Activated CD4-positive, alpha-beta T cell treated with anti-CD3 and anti-CD28 coated beads, Interleukin-2, amount 50 U/mL, for 48 hours (primary cell): Measurements from ENCODE around the gene KRT85.

Experiments
- DNase-seq, 2 experiments: peaks; one replicate each; pipeline ENCODE4 v3.0.0-alpha.2; 2020

The KRT85 gene

DNA sequence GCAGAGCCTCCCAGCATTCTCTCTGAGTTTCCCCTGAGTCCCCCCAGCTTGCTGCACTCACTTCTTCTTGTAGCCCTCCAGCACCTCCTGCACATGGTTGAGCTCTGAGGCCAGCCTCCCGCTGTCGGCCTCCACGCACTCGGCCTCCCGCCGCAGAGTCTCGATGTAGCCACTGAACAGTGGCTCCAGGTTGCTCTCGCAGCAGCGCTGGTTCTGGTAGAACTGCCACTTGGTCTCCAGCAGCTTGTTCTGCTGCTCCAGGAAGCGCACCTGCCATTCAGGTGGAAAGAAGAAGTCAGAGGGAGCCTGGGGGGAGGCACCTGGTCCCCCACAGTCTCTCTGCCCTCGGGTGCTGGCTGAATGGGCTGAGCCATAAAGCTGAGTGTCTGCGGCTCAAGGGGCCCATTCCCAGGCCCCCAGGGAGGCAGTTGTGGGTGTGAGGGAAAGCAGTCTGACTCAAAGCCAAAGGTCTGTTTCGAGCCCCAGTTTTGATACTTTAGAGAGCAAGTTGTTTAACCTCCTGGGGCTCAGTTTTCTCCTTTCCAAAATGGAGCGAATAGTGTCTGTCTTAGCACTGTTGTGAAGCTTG lies 2.3 kb downstream of the KRT85 start:
- no peak for DNase-seq

DNA sequence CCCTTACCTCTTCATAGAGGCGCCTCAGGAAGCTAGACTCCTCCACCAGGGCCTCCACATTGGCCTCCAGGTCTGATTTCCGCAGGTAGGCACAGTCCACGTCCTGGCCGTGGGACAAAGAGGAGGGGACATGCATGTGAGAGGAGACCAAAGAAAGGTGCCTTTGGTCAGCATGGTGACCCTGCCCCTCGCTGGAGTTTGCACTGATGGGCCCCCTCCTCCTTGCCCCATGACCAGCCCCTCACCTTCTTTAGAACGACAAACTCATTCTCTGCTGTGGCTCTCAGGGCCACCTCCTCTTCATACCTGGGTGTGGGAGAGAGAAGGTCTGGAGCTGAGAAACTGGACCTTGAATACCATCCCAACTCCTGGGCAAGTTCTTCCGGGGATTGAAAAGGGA lies 3.2 kb downstream of the KRT85 start:
- no peak for DNase-seq

- no peak for DNase-seq
These were observed 4.1 kb downstream of the KRT85 start for GRCh38 chr12:52363111-52363679.

GRCh38 chr12:52362118-52362726 lies 5.1 kb downstream of the KRT85 start:
- DNase-seq: peak in 1 of 2 experiments; percentile 11

GRCh38 chr12:52361553-52361952 lies 5.7 kb downstream of the KRT85 start:
- DNase-seq: no peak

GRCh38 chr12:52360663-52361271 lies 6.5 kb downstream of the KRT85 start:
- no peak for DNase-seq

GRCh38 chr12:52360106-52360662 lies 7.1 kb downstream of the KRT85 start:
- no peak for DNase-seq

DNA sequence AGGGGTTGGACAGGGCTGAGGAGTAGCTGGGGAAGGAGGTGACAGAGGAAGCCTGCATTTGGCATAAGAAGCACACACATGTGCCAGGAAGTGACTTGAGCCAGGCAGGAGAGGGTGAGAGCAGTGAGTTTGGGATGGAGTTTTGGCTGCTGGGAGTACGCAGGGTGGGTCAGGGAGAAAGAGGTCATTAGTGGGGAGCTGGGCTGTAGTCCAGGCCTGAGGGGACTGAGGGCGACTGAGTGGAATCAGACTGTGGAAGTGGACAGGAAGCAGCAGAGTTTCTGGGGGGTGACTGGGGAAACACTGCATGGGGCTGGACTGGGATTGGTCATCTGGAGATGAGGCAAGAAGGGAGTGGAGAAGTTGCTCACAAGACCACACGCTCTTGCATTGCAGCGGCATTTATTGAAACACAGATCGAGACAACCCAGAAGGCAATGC lies 7.6 kb downstream of the KRT85 start:
- DNase-seq: no peak

DNA sequence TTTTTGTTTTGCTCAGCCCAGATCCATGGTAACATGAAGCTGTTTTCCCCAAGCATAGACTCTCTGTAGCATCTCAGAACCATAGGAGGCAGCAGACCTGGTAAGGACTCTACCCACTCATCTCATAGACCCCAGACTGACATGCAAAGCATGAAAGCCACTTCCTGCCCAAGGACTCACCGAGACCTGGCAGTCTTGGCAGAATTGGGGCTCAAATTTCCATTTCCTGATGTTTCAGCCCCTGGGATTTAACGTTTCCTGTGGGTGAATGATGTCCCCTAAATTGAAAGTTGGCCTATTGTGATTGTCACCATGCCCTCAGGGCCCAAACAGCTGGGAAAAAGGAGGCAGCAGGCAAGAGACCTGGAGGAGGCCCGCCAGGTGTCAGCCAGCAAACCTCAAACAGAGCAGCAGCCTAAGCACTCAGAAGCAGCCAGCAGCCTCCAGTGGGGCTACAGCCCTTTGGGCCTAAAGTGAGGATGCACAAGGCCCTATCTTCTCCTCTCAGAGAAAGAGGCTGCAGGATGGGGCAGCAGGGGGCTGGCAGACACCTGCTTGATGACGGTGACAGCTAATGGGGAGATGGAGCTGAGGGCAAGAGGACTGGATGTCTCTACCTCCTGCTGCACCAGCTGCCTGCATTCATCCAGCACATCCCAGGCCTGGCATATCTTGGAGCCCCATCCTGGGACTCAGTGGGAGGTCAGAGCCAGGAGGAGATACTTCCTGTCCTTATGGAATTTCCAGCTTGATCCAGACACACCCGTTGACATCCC lies 8.5 kb downstream of the KRT85 start:
- DNase-seq: no peak

DNA sequence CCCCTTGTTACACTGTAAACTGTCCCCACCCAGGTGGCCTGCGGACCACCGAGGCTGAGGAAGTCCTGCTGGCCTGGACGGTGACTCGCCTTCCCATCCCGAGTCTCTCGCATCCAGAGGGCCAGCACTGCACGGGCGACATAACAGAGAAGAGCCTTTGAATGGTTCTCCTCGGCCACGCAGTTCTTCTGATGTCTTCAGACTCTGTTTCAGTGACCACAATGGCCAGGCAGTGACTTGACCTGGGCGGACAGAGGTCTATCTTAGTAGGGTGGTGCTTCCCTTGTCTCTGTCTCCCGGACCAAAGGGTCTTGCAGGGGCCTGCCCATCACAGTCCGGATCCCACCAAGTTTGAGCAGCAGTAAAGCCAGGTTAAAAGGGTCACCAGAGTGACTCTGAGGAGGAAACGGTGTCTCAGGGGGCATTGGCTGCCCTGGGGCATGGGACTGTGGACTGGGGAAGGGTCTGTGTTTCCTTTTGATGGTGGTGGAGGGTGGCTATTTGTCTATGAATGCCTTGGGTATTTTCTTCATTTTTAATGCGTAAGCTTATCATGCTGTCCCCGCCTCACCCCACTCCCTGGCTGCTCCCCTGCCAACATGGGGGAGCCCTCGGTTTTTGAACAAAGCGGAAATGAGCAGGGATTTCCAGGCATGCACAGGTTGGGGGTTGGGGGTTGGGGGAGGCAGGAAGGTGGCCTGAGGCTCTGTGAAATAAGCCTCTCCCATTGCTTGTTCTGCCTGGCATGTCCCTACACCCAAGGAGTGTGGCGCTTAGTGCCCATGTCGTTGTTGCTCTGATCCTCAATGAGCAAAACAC lies 10.3 kb downstream of the KRT85 start:
- no peak for DNase-seq

DNA sequence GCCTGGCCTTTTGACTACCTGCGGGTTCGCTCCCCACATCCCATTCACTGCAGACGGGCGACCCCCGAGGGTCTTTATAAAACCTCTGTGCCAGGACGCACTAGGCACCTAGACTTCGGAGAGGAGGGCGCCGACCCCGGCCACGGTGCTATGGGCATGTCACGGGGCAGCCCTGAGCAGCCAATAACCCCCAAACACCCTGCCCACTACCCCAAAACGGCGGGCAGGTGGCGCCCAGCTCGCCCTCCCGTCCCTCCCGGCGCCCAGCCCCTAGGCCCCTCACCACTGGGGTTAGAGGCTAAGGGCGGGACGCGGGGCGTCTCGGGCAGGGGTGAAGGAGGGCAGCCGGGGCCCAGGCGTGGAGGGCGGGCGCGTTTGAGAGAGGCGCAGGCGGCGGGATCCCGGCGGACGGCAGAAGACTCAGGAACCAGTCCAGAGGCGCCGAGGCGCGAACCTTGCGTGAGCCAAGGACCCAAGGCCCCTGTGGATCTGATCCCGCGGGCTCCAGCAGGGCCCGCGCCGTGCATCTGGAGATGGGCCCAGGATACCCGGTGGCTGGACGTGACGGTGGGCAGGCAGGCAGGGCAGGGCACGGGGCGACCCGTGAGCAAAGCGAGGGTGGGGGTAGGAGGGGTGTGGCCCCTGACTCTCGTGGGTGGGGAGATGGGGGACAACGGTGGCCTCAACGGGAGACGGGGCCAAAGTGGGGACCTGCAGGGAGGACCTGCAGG lies 11.1 kb downstream of the KRT85 start:
- no peak for DNase-seq

DNA sequence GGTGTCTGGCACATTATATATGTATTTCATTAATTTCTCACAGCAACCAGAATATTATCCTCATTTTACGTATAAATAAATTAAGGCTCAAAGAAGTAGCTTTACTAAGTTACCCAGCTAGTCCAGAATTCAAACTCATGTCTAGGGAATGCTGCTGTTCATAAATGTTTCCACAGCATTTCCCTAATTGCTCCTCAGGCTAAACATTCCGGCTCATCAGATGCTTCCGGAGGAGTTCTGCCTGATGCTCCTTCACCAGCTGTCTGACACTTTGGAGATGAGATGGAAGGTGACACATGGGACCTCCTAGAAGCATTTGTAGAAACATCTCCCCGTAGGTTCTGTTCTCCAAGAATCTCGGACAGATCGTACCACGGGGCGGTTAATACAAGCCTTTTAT lies 12.1 kb downstream of the KRT85 start:
- DNase-seq: no peak

GRCh38 chr12:52354200-52354599 lies 13.1 kb downstream of the KRT85 start:
- DNase-seq: no peak

GRCh38 chr12:52353766-52354165 lies 13.5 kb downstream of the KRT85 start:
- no peak for DNase-seq

- DNase-seq: no peak
These were observed 14.3 kb downstream of the KRT85 start for GRCh38 chr12:52352951-52353350.

- peak; percentile 25 to 32 for DNase-seq
These were observed 15.9 kb downstream of the KRT85 start for GRCh38 chr12:52351196-52352059.

- no peak for DNase-seq
These were observed 16.5 kb downstream of the KRT85 start for GRCh38 chr12:52350786-52351185.

DNA sequence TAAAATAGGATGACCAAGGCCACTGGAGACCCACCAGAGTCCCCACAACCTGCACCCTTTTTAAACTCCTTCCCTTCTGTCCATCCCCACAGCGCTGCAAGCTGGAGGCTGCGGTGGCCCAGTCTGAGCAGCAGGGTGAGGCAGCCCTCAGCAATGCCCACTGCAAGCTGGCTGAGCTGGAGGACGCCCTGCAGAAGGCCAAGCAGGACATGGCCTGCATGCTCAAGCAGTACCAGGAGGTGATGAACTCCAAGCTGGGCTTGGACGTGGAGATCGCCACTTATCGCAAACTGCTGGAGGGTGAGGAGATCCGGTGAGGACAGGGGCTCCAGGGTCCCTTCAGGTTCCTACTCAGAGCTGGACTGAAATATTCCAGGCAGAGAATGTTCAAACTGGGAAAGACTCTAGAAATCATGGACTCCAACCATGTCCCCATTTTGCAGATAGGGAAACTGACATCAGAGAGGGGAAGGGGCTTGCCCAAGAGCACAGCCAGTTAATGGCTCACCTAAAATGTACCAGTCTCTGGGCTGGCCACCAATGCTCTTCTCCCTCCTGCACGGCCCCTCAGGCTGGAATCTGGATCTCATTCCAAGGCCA lies 17.2 kb downstream of the KRT85 start:
- no peak for DNase-seq

DNA sequence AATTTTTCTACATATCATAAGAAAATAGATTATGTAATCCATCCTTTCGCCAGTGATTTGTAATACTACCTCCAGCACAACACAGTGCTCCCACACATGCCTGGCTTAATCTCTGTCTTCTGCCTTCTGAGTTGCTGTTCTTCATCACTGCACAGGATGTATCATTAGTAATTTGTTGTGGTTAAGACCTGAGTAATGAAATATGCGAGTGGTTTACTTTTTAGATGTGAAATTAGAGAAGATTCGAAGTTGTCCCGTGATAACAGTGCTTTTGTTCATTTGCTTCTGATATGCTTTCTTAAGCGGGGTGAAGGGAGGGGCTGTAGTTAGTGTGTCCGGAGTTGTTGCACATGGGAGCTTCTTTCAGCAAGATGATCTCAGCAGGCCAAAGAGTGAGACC lies 18.1 kb downstream of the KRT85 start:
- DNase-seq: no peak
